GM23338 (cell line): ENCODE results near the gene GPHA2. TPM values are rescaled to one million over a fixed set of nuclear protein-coding genes. Genes with fewer than 3 reads are reported as not detected.

Source experiments
- ATAC-seq: fragments of 200-7000 bp; cut with Tn5 transposase; 3 replicates; pipeline ENCODE4 v1.9.1; 2020
- DNase-seq: peaks from one replicate; pipeline ENCODE4 v3.0.0-alpha.2; 2015; ENCODE audit warnings: low spot score
- H2AFZ ChIP-seq: fragments of 200-600 bp; sonication (generic); 2 replicates; pipeline ENCODE4 v1.8.0; 2016; ENCODE audit warnings: antibody characterized with exemption, mild to moderate bottlenecking, moderate library complexity
- H3F3A ChIP-seq: fragments of 200-600 bp; sonication (generic); replicated peaks from 2 replicates; pipeline ENCODE4 v1.8.0; 2017; ENCODE audit warnings: antibody characterized with exemption, mixed run types, low read depth
- H3K27ac ChIP-seq: fragments of 200-600 bp; sonication (generic); 2 replicates; pipeline ENCODE4 v1.6.1; 2016; ENCODE audit warnings: low read depth
- H3K27me3 ChIP-seq: fragments of 200-600 bp; sonication (generic); 2 replicates; pipeline ENCODE4 v1.8.0; 2016; ENCODE audit warnings: mild to moderate bottlenecking, mixed run types, moderate library complexity; ENCODE audit not compliant: insufficient read depth
- H3K36me3 ChIP-seq: fragments of 200-600 bp; sonication (generic); 2 replicates; pipeline ENCODE4 v1.8.0; 2016; ENCODE audit warnings: mild to moderate bottlenecking; ENCODE audit not compliant: insufficient read depth
- H3K4me1 ChIP-seq: fragments of 200-600 bp; sonication (generic); 2 replicates; pipeline ENCODE4 v1.8.0; 2016; ENCODE audit warnings: mild to moderate bottlenecking, moderate library complexity; ENCODE audit not compliant: insufficient read depth
- H3K4me2 ChIP-seq: fragments of 200-600 bp; sonication (generic); 2 replicates; pipeline ENCODE4 v1.7.1; 2017; ENCODE audit warnings: mixed run types
- H3K4me3 ChIP-seq: fragments of 200-600 bp; sonication (generic); 2 replicates; pipeline ENCODE4 v1.6.1; 2016; ENCODE audit warnings: mixed run types
- H3K79me2 ChIP-seq: fragments of 200-600 bp; sonication (generic); replicated peaks from 2 replicates; pipeline ENCODE4 v1.8.0; 2017; ENCODE audit warnings: mild to moderate bottlenecking; ENCODE audit not compliant: insufficient read depth
- H3K9me2 ChIP-seq: fragments of 200-600 bp; sonication (generic); 2 replicates; pipeline ENCODE4 v1.8.0; 2017; ENCODE audit not compliant: insufficient read depth
- H4K20me1 ChIP-seq: fragments of 200-600 bp; sonication (generic); replicated peaks from 2 replicates; pipeline ENCODE4 v1.8.0; 2017; ENCODE audit warnings: mild to moderate bottlenecking; ENCODE audit not compliant: insufficient read depth
- H3K27ac Mint-ChIP-seq: 2 replicates; pipeline ENCODE4 v1.8.0; 2020; ENCODE audit warnings: inconsistent platforms, mild to moderate bottlenecking, moderate library complexity, mixed read lengths
- H3K27me3 Mint-ChIP-seq: 3 replicates; pipeline ENCODE4 v1.8.0; 2022; ENCODE audit warnings: low read depth, mild to moderate bottlenecking, moderate library complexity, mixed read lengths, inconsistent platforms; ENCODE audit not compliant: insufficient read depth, poor library complexity
- H3K36me3 Mint-ChIP-seq: 3 replicates; pipeline ENCODE4 v1.8.0; 2021; ENCODE audit warnings: low read depth, mild to moderate bottlenecking, inconsistent platforms, moderate library complexity, mixed read lengths
- H3K4me1 Mint-ChIP-seq: 3 replicates; pipeline ENCODE4 v1.8.0; 2020; ENCODE audit warnings: mild to moderate bottlenecking, inconsistent platforms, mixed read lengths
- H3K4me3 Mint-ChIP-seq: 3 replicates; pipeline ENCODE4 v1.8.0; 2021; ENCODE audit warnings: moderate library complexity, mild to moderate bottlenecking, inconsistent platforms, mixed read lengths
- H3K9me3 Mint-ChIP-seq: 3 replicates; pipeline ENCODE4 v1.8.0; 2020; ENCODE audit warnings: moderate library complexity, mild to moderate bottlenecking, inconsistent platforms, mixed read lengths
- CREB1 ChIP-seq: fragments of 250-450 bp; sonication (Bioruptor Pico); IDR thresholded peaks from 2 replicates; pipeline ENCODE4 v1.5.0; 2020; ENCODE audit warnings: low read depth, mild to moderate bottlenecking, moderate library complexity
- CTCF ChIP-seq, 2 experiments: fragments of 200-600 bp in 1 of 2; sonication (generic) in 1 of 2; conservative IDR thresholded peaks; 2 replicates each; pipeline versions ENCODE4 v1.5.1 to v1.6.1; 2016 to 2017; ENCODE audit warnings: antibody characterized with exemption in 2 of 2, low read depth in 2 of 2, mild to moderate bottlenecking in 2 of 2, moderate library complexity in 1 of 2
- ETS1 ChIP-seq: IDR thresholded peaks from 2 replicates; pipeline ENCODE4 v1.6.1; 2016; ENCODE audit warnings: antibody characterized with exemption
- STAT1 ChIP-seq: IDR thresholded peaks from one replicate; pipeline ENCODE4 v1.6.1; 2016; ENCODE audit warnings: antibody characterized with exemption; ENCODE audit not compliant: unreplicated experiment
- ZNF462 ChIP-seq: fragments of 250-450 bp; sonication (Bioruptor Pico); IDR thresholded peaks from 2 replicates; pipeline ENCODE4 v1.5.0; 2020; ENCODE audit warnings: mild to moderate bottlenecking, moderate library complexity
- polyA plus RNA-seq: library from polyadenylated mRNA; unstranded; fragments of >200 nt; fragmentation: Nextera tagmentation; extraction: Ambion mirVana; gene quantifications from 2 replicates; pipeline ENCODE4 v1.2.1, GENCODE V29; 2016
- total RNA-seq: library from RNA; depleted of rRNA; stranded (reverse); fragments of >200 nt; shearing (Covaris generic); gene quantifications from 2 replicates; pipeline ENCODE4 v1.2.3, GENCODE V29; 2014

Gene GPHA2
- total and polyA plus RNA-seq, 2 experiments from 2014 or later: 0.83 to 1.8 TPM

- Histone ChIP-seq H4K20me1 (no peaks in the 10 kb centered on the region), H3K4me1 (peaks cover 12% of the 10 kb centered on the region), H3K27ac (no peak overlapping the region), H3K9me2 (no peaks in the 10 kb centered on the region), H3K36me3 (no peaks in the 10 kb centered on the region), H3K79me2 (no peaks in the 10 kb centered on the region), H3K4me2 (no peak overlapping the region), H3F3A (no peaks in the 10 kb centered on the region), H2AFZ (no peak overlapping the region), H3K27me3 (no peaks in the 10 kb centered on the region), H3K4me3 (no peak overlapping the region)
- DNase-seq (no peak), ATAC-seq (no peak)
- Mint-ChIP-seq H3K4me1 (peaks cover 15% of the 10 kb centered on the region), H3K36me3 (no peaks in the 10 kb centered on the region), H3K27ac (no peak overlapping the region), H3K4me3 (no peak overlapping the region), H3K27me3 (peaks cover 11% of the 10 kb centered on the region), H3K9me3 (no peaks in the 10 kb centered on the region; the same call in 2 of the 3 replicates)
- TF ChIP-seq CTCF (conservative IDR thresholded peaks at IDR 0.05; ENCODE audit: low read depth in 2 of 2) (no peak), ZNF462 (CRISPR knock-in tag) (no peak), ETS1 (no peak), CREB1 (CRISPR knock-in tag) (no peak), STAT1 (no peak)
Measured at GRCh38 chr11:64921384-64921783, 14.3 kb downstream of the GPHA2 start.
